Trophoblast cell (in vitro differentiated cells and primary cell): ENCODE results near the gene RANBP10.

ENCODE experiments used
- DNase-seq, 2 donors: peaks; one replicate each; pipeline ENCODE4 v3.0.0-alpha.2; 2016
- H2AFZ ChIP-seq: 2 replicates; pipeline ENCODE4 v1.6.1; 2013; ENCODE audit warnings: low read length, moderate library complexity, mild to moderate bottlenecking; ENCODE audit not compliant: insufficient read depth, poor library complexity
- H2AK5ac ChIP-seq: 2 replicates; pipeline ENCODE4 v1.6.1; 2013; ENCODE audit warnings: mild to moderate bottlenecking, low read length
- H2BK120ac ChIP-seq: 2 replicates; pipeline ENCODE4 v1.6.1; 2013; ENCODE audit warnings: low read length, mild to moderate bottlenecking, moderate library complexity; ENCODE audit not compliant: insufficient read depth, poor library complexity
- H2BK12ac ChIP-seq: 2 replicates; pipeline ENCODE4 v1.6.1; 2013; ENCODE audit warnings: mild to moderate bottlenecking, low read length, moderate library complexity
- H2BK5ac ChIP-seq: 2 replicates; pipeline ENCODE4 v1.6.1; 2013; ENCODE audit warnings: low read length, low read depth, moderate library complexity, mild to moderate bottlenecking; ENCODE audit not compliant: poor library complexity
- H3K14ac ChIP-seq: 2 replicates; pipeline ENCODE4 v1.6.1; 2013; ENCODE audit warnings: mild to moderate bottlenecking, low read length
- H3K18ac ChIP-seq: 2 replicates; pipeline ENCODE4 v1.6.1; 2013; ENCODE audit warnings: mild to moderate bottlenecking, low read length
- H3K23ac ChIP-seq: 2 replicates; pipeline ENCODE4 v1.6.1; 2013; ENCODE audit warnings: low read length
- H3K27ac ChIP-seq: 2 replicates; pipeline ENCODE4 v1.5.1; 2013; ENCODE audit warnings: low read depth, mild to moderate bottlenecking, inconsistent platforms, low read length, moderate library complexity
- H3K27me3 ChIP-seq: 2 replicates; pipeline ENCODE4 v1.6.1; 2013; ENCODE audit warnings: inconsistent platforms, mild to moderate bottlenecking, low read length, moderate library complexity; ENCODE audit not compliant: insufficient read depth
- H3K36me3 ChIP-seq, 2 experiments: 1 replicate in 1 of 2; 2 replicates in 1 of 2; pipeline ENCODE4 v1.6.1; 2013; ENCODE audit warnings: low read length in 2 of 2, mild to moderate bottlenecking in 2 of 2, moderate library complexity in 1 of 2; ENCODE audit not compliant: insufficient read depth in 2 of 2, control insufficient read depth in 1 of 2
- H3K4ac ChIP-seq: 2 replicates; pipeline ENCODE4 v1.6.1; 2013; ENCODE audit warnings: low read depth, mild to moderate bottlenecking, low read length, moderate library complexity
- H3K4me1 ChIP-seq, 2 experiments: 1 replicate in 1 of 2; 2 replicates in 1 of 2; pipeline ENCODE4 v1.6.1; 2013; ENCODE audit warnings: low read length in 2 of 2, mild to moderate bottlenecking in 2 of 2, moderate library complexity in 1 of 2; ENCODE audit not compliant: insufficient read depth in 2 of 2, control insufficient read depth in 1 of 2
- H3K4me2 ChIP-seq: 2 replicates; pipeline ENCODE4 v1.6.1; 2013; ENCODE audit warnings: inconsistent platforms, mild to moderate bottlenecking, low read length, moderate library complexity
- H3K4me3 ChIP-seq: 2 replicates; pipeline ENCODE4 v1.5.1; 2013; ENCODE audit warnings: mild to moderate bottlenecking, low read depth, low read length, inconsistent platforms
- H3K79me1 ChIP-seq: one replicate; pipeline ENCODE4 v1.6.1; 2013; ENCODE audit warnings: low read length
- H3K79me2 ChIP-seq: 2 replicates; pipeline ENCODE4 v1.6.1; 2013; ENCODE audit warnings: low read length, mild to moderate bottlenecking; ENCODE audit not compliant: control insufficient read depth, insufficient read depth, poor library complexity
- H3K9ac ChIP-seq: 2 replicates; pipeline ENCODE4 v1.6.1; 2013; ENCODE audit warnings: mild to moderate bottlenecking, low read length
- H3K9me3 ChIP-seq: 2 replicates; pipeline ENCODE4 v1.6.1; 2013; ENCODE audit warnings: low read depth, mild to moderate bottlenecking, control low read depth, inconsistent platforms, low read length; ENCODE audit not compliant: insufficient read depth
- H4K12ac ChIP-seq: 2 replicates; pipeline ENCODE4 v1.6.1; 2013; ENCODE audit warnings: low read depth, mild to moderate bottlenecking, low read length, moderate library complexity
- H4K8ac ChIP-seq: 2 replicates; pipeline ENCODE4 v1.6.1; 2013; ENCODE audit warnings: low read depth, mild to moderate bottlenecking, low read length, moderate library complexity
- H4K91ac ChIP-seq: one replicate; pipeline ENCODE4 v1.6.1; 2013; ENCODE audit warnings: low read depth, mild to moderate bottlenecking, low read length, moderate library complexity
- WGBS: extraction: QIAGEN DNeasy Blood & Tissue Kit; methylation state at CpG from one replicate; pipeline ENCODE4 v1.1.7; 2013; ENCODE audit warnings: missing lambda C conversion rate; ENCODE audit not compliant: insufficient read length, insufficient coverage; ENCODE audit errors: extremely low coverage; 5-methylcytosine and 5-hydroxymethylcytosine counted together

Gene RANBP10

DNA sequence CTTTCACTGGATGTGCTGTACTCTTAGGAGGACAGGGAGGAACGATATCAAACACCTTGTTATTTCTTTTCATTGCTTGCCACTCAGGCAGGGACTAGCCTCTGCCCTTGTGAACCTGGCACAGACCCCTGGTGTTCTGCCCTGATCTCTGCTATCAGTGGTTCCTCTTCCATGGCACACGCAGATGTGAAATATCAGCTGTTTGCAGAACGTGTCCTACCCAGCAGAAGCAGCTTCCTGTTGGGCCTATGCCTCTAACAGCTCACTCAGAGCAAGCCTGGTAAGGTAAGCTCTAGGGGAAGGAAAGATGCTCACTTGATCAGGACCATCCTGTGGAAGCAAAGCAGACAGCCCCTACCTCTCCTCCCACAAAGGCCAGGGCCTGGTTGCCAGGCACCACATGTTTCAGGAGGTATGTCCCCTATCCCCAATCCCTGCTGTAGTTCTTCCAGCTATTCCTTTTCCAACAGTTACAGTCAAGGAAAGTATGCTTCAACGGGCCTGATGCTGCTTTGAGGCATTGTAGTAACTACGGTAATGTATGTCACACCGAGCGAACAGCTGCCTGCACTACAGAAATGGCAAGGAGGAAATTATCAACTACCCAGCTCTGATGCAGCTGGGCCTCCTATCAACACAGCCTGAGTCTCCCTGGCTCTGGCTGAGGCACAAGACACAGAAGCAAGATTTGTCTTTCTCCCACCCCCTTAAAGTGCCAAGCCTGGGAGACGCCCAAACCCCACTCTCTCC lies 46.0 kb downstream of the RANBP10 start:
- no peak overlapping the region for H2AK5ac ChIP-seq
- H3K18ac ChIP-seq: no peak overlapping the region
- H3K27ac ChIP-seq: no peak overlapping the region
- no peak overlapping the region for H3K9ac ChIP-seq
- no peak overlapping the region for H3K4me2 ChIP-seq
- no peaks in the 10 kb centered on the region for H3K9me3 ChIP-seq
- H2BK120ac ChIP-seq: no peak overlapping the region
- no peak overlapping the region for H4K12ac ChIP-seq
- no peak overlapping the region for H4K91ac ChIP-seq
- H3K4ac ChIP-seq: no peak overlapping the region
- no peaks in the 10 kb centered on the region for H3K27me3 ChIP-seq
- H2AFZ ChIP-seq: no peak overlapping the region
- H3K23ac ChIP-seq: no peak overlapping the region
- H4K8ac ChIP-seq: no peak overlapping the region
- whole genome bisulfite sequencing: no CpG with 5 or more reads among the region's 8 CpGs
- H3K79me1 ChIP-seq: no peaks in the 10 kb centered on the region
- no peak overlapping the region for H3K14ac ChIP-seq
- no peaks in the 10 kb centered on the region for H3K79me2 ChIP-seq
- no peak overlapping the region for H2BK5ac ChIP-seq
- H3K36me3 ChIP-seq: peaks cover 13 to 24% of the 10 kb centered on the region in 2 experiments
- H2BK12ac ChIP-seq: no peak overlapping the region
- DNase-seq: no peak
- no peaks in the 10 kb centered on the region for H3K4me1 ChIP-seq
- no peak overlapping the region for H3K4me3 ChIP-seq

DNA sequence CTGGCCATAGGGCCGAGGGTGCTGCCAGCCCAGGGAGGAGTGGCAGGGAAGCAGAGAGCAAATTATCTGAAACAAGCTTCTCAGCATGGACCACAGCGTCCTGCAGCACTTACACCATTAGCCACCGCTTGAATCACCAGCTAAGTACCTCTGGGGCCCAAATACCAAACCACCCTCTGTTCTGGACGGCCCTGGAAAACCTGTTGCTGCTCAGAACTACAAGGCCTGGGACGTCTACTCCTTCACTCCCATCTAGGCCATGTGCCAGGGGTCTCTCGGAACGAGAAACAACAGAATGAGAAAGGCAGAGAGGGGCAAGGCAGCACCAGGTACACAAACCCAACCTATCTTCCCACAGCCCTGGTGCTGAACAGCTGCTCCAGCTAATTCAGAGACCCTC lies 47.4 kb downstream of the RANBP10 start:
- Histone ChIP-seq H3K36me3 (peaks cover 13 to 24% of the 10 kb centered on the region in 2 experiments), H4K8ac (no peak overlapping the region), H3K4me2 (no peak overlapping the region), H4K91ac (no peak overlapping the region), H3K9me3 (no peaks in the 10 kb centered on the region), H2BK120ac (no peak overlapping the region), H3K23ac (no peak overlapping the region), H3K79me2 (no peaks in the 10 kb centered on the region), H2AFZ (no peak overlapping the region), H2BK5ac (no peak overlapping the region), H3K79me1 (no peaks in the 10 kb centered on the region), H2AK5ac (no peak overlapping the region), H3K14ac (no peak overlapping the region), H3K4ac (no peak overlapping the region), H2BK12ac (no peak overlapping the region), H3K18ac (no peak overlapping the region), H4K12ac (no peak overlapping the region), H3K4me3 (no peak overlapping the region), H3K27me3 (no peaks in the 10 kb centered on the region), H3K4me1 (peaks cover 0 to 2% of the 10 kb centered on the region in 2 experiments), H3K9ac (no peak overlapping the region), H3K27ac (no peak overlapping the region)
- no peak for DNase-seq
- WGBS: no CpG with 5 or more reads among the region's 7 CpGs

DNA sequence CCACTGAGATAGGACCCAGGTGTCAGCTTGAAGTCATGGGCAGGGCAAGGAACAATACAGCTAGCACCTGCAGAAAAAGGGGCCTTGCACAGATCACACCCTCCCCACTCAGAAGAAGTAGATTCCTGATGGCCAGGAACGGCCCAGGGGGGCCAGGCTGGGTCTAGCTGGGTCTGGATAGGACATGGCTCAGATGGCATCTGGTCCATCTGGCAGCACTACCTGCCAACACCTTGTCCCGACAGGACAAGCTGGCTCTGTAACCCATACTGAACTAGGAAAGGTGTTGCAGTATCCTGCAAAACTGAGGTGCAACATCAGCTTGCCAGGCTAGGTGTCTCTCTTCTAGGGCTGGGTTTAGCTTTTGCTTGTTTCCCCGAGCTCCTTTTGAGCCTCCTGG lies 48.4 kb downstream of the RANBP10 start:
- Histone ChIP-seq H3K4me2 (no peak overlapping the region), H3K9ac (no peak overlapping the region), H3K4ac (no peak overlapping the region), H3K27ac (no peak overlapping the region), H4K12ac (no peak overlapping the region), H3K4me1 (peaks cover 0 to 2% of the 10 kb centered on the region in 2 experiments), H4K8ac (no peak overlapping the region), H3K36me3 (peaks cover 8 to 24% of the 10 kb centered on the region in 2 experiments), H2BK5ac (no peak overlapping the region), H2AK5ac (no peak overlapping the region), H3K18ac (no peak overlapping the region), H3K27me3 (no peaks in the 10 kb centered on the region), H3K14ac (no peak overlapping the region), H2BK12ac (no peak overlapping the region), H3K4me3 (no peak overlapping the region), H3K79me2 (no peaks in the 10 kb centered on the region), H4K91ac (no peak overlapping the region), H3K79me1 (no peaks in the 10 kb centered on the region), H2BK120ac (no peak overlapping the region), H2AFZ (no peak overlapping the region), H3K23ac (no peak overlapping the region), H3K9me3 (no peaks in the 10 kb centered on the region)
- WGBS: no CpG with 5 or more reads among the region's 3 CpGs
- DNase-seq: no peak

DNA sequence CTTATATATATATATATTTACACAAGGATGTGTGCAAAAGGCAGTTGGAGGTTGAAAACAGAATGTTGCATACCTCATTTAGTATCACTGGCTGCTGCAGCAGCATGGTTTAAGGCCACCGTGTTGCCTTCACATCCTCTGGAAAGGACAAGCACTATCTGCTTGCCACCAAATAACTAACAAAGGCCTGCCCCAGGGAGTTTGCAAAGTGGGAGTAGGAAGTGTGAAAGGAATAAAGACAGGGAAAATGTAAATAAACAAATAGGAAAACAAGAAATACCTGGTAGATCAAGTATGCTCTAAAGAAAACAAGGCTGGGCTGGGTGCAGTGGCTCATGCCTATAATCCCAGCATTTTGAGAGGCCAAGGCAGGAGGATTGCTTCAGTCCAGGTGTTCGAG lies 53.7 kb downstream of the RANBP10 start:
- H3K9ac ChIP-seq: no peak overlapping the region
- no peak overlapping the region for H4K12ac ChIP-seq
- no CpG with 5 or more reads among the region's 2 CpGs for WGBS
- peaks cover 0 to 2% of the 10 kb centered on the region in 2 experiments for H3K4me1 ChIP-seq
- no peak overlapping the region for H3K18ac ChIP-seq
- H3K36me3 ChIP-seq: peaks cover 0 to 7% of the 10 kb centered on the region in 2 experiments
- no peak overlapping the region for H3K14ac ChIP-seq
- no peak overlapping the region for H3K27ac ChIP-seq
- no peak overlapping the region for H4K91ac ChIP-seq
- H3K4me2 ChIP-seq: no peak overlapping the region
- no peaks in the 10 kb centered on the region for H3K79me1 ChIP-seq
- H3K4ac ChIP-seq: no peak overlapping the region
- no peak overlapping the region for H2AK5ac ChIP-seq
- no peaks in the 10 kb centered on the region for H3K79me2 ChIP-seq
- H2BK5ac ChIP-seq: no peak overlapping the region
- H4K8ac ChIP-seq: no peak overlapping the region
- H2BK120ac ChIP-seq: no peak overlapping the region
- no peak for DNase-seq
- H3K4me3 ChIP-seq: no peak overlapping the region
- no peak overlapping the region for H2AFZ ChIP-seq
- H3K23ac ChIP-seq: no peak overlapping the region
- no peak overlapping the region for H2BK12ac ChIP-seq
- no peaks in the 10 kb centered on the region for H3K27me3 ChIP-seq
- H3K9me3 ChIP-seq: peaks cover 2% of the 10 kb centered on the region
